Fibroblast of lung (primary cell): ENCODE results near the gene GDAP2.

Source experiments
- EZH2 ChIP-seq: IDR thresholded peaks from 2 replicates; pipeline ENCODE4 v1.5.1; 2012; ENCODE audit warnings: low read length, control low read depth, mild to moderate bottlenecking; ENCODE audit errors: missing control alignments
- TF ChIP-seq, protein P1 (sequence below), 2 donors: IDR thresholded peaks in 1 of 2; conservative IDR thresholded peaks in 1 of 2; 1 replicate in 1 of 2; 2 replicates in 1 of 2; pipeline ENCODE4 v1.5.1; 2011 to 2012; ENCODE audit warnings: low read length in 2 of 2, control low read depth in 1 of 2, inconsistent platforms in 1 of 2, low read depth in 1 of 2, mild to moderate bottlenecking in 1 of 2

DNA sequence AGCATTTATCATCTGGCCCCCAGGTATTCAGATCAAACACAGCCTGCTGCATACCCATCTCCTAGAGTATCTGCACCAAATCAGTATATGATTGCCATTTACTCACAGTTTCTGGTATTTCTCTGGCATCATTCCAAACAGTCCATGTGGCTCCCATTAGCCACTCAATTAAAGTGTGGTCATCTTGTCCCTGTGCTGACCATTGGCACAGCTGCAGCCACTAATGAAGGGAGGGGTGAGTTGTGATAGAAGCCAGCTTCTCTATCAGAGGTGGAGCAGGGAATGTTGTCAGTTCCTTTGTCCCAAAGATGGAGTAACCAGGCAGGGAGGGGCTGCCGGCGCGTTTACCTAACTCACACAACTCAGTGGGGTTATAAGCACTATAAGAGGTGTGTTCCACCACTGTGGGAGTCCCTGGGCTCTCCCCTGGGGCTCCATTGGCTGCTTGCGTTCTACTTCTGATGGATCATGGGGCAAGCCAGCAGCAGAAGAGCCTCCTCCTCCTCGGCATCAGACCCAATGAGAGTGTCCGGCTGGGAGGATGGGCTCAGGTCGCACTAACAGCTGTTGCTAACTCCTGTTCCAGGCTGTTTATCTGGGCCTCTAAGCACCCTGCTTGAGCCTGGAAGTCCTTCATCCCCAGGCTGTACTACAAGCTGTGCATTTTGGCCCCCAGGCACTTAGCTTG lies 108.6 kb downstream of the GDAP2 start:
- TF ChIP-seq, protein P1, sequence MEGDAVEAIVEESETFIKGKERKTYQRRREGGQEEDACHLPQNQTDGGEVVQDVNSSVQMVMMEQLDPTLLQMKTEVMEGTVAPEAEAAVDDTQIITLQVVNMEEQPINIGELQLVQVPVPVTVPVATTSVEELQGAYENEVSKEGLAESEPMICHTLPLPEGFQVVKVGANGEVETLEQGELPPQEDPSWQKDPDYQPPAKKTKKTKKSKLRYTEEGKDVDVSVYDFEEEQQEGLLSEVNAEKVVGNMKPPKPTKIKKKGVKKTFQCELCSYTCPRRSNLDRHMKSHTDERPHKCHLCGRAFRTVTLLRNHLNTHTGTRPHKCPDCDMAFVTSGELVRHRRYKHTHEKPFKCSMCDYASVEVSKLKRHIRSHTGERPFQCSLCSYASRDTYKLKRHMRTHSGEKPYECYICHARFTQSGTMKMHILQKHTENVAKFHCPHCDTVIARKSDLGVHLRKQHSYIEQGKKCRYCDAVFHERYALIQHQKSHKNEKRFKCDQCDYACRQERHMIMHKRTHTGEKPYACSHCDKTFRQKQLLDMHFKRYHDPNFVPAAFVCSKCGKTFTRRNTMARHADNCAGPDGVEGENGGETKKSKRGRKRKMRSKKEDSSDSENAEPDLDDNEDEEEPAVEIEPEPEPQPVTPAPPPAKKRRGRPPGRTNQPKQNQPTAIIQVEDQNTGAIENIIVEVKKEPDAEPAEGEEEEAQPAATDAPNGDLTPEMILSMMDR (conservative IDR thresholded peaks at IDR 0.05 in 1 of 2, IDR thresholded peaks at IDR 0.05 in 1 of 2; ENCODE audit: low read depth in 1 of 2, low read length in 2 of 2): no peak
- no peak for TF ChIP-seq EZH2
